Heart right ventricle (tissue), 16 donors: Measurements from ENCODE around the gene ZFAND3. TPM values are rescaled to one million over a fixed set of nuclear protein-coding genes. Genes with fewer than 3 reads are reported as not detected.
"Not testable (repeated sequence)": the region's sequence is repeated elsewhere in the genome, so short reads cannot be mapped to it uniquely, and the experiment has no call there.

Experiments used
- ATAC-seq, 8 donors: fragments of 200-7000 bp; cut with Tn5 transposase; one replicate each; pipeline ENCODE4 v1.9.1; 2020; ENCODE audit warnings: mild to moderate bottlenecking in 8 of 8, moderate library complexity in 8 of 8, moderate number of reproducible peaks in 1 of 8
- DNase-seq, 2 donors: peaks; one replicate each; pipeline ENCODE4 v3.0.0-alpha.2; 2020
- H3K27ac ChIP-seq, 10 donors: fragments of 200-600 bp; sonication (generic) in 2 of 10; one replicate each; pipeline versions ENCODE4 v1.5.0 to v1.8.0; 2020 to 2022; ENCODE audit warnings: mild to moderate bottlenecking in 3 of 10
- H3K27me3 ChIP-seq, 7 donors: fragments of 200-600 bp; one replicate each; pipeline ENCODE4 v1.8.0; 2021 to 2022; ENCODE audit warnings: mild to moderate bottlenecking in 2 of 7
- H3K36me3 ChIP-seq, 9 donors: fragments of 200-600 bp; sonication (generic) in 1 of 9; one replicate each; pipeline versions ENCODE4 v1.5.0 to v1.8.0; 2020 to 2022; ENCODE audit warnings: mild to moderate bottlenecking in 2 of 9
- H3K4me1 ChIP-seq, 9 donors: fragments of 200-600 bp; sonication (generic) in 1 of 9; one replicate each; pipeline versions ENCODE4 v1.5.0 to v1.8.0; 2020 to 2022; ENCODE audit warnings: mild to moderate bottlenecking in 4 of 9
- H3K4me3 ChIP-seq, 10 donors: fragments of 200-600 bp; sonication (generic) in 2 of 10; one replicate each; pipeline versions ENCODE4 v1.5.0 to v1.8.0; 2020 to 2022; ENCODE audit warnings: mild to moderate bottlenecking in 7 of 10, moderate library complexity in 2 of 10
- H3K9me3 ChIP-seq, 11 donors: fragments of 200-600 bp in 10 of 11; sonication (generic) in 2 of 11; one replicate each; pipeline versions ENCODE4 v1.5.0 to v1.8.0; 2013 to 2022; ENCODE audit warnings: mild to moderate bottlenecking in 2 of 11, control low read depth in 1 of 11, moderate library complexity in 1 of 11
- CTCF ChIP-seq, 9 donors: fragments of 200-600 bp; sonication (generic) in 2 of 9; IDR thresholded peaks; one replicate each; pipeline versions ENCODE4 v1.5.0 to v1.8.0; 2021 to 2022; ENCODE audit warnings: antibody characterized with exemption in 9 of 9, mild to moderate bottlenecking in 5 of 9, moderate library complexity in 1 of 9
- WGBS, 2 donors: extraction: QIAGEN DNeasy Blood & Tissue Kit; methylation state at CpG; one replicate each; pipeline ENCODE4 v1.1.7; 2013; ENCODE audit warnings: inconsistent platforms in 1 of 2; 5-methylcytosine and 5-hydroxymethylcytosine counted together
- intact Hi-C, 10 donors: fragments of 100-400 bp; cut with DNase I; formaldehyde crosslinking; loops; one replicate each; pipeline versions ENCODE4 v1.11.1 to v1.14.2; 2022
- polyA plus RNA-seq, 2 donors: library from polyadenylated mRNA; stranded (reverse); fragments of 200-250 nt; gene quantifications; one replicate each; pipeline ENCODE4 v1.2.3, GENCODE V29; 2013
- total RNA-seq, 10 donors: library from RNA; stranded (reverse); fragmentation: NEBNext Ultra II Directional in 3 of 10; extraction: Animal tissue kit (Norgen Biotek cat#: 25700) in 3 of 10; gene quantifications; one replicate each; pipeline versions ENCODE4 v1.2.1 to v1.2.4, GENCODE V29; 2021 to 2023
- donor health status: Arrhythmogenic right ventricular cardiomyopathy.
- donor health status: ischemic (EF 13 %, LVEDD 7.1; RV severe dilation, severe dysfunction).
- donor health status: healthy with polysubstance abuse.
- donor health status: DM: no; HTN: yes; CAD: no.
- donor health status: DM: no; HTN: no; CAD: no.
- donor health status: ischemic (EF 25% LVEDD 6.9; RV normal size, moderate dysfunction).
- donor health status: ischemic (EF 25% LVEDD 5.7; RV mildly dilated, moderate dysfunction).
- donor health status: healthy.
- donor health status: DM: yes; HTN: yes; CAD: no.
- donor health status: Ischemic cardiomyopathy.
- donor health status: ischemic (EF 35%, LVEDD 5.7; RV mildly dilated, moderate dysfunction).
- donor health status: nonischemic (EF 11% LVEDD 7.7; RV severe dilation, severe dysfunction).
- donor health status: DM: yes; HTN: yes; CAD: no.
- donor health status: PGD.
- donor health status: ischemic (EF 29% LVEDD 5.4; RV normal size, mild dysfunction).
- donor health status: nonischemic (EF 23%, LVEDD 6.1; RV moderate dilation, normal function).

The ZFAND3 gene
- total and polyA plus RNA-seq, 12 donors, result 24.4 to 123 (median 105) TPM

- WGBS, 2 donors, result 99% methylated on average over 4 of the region's 4 CpGs
- H3K4me3 ChIP-seq, result no peak overlapping the region
- no peak for ATAC-seq
- no peak for TF ChIP-seq CTCF (IDR thresholded peaks at IDR 0.05)
- intact Hi-C loops, result loop anchor here in 1 of 10 donors (10.0 kb wide), 1 partner anchor 106 kb away; no protein-coding TSS in a partner anchor
- peaks cover 0 to 37% (median 21%) of the 10 kb centered on the region in 9 donors for H3K4me1 ChIP-seq
- no peaks in the 10 kb centered on the region for H3K27me3 ChIP-seq
- H3K9me3 ChIP-seq, result peaks cover 0 to 7% (median 0%) of the 10 kb centered on the region in 11 donors
- no peak for DNase-seq
- H3K27ac ChIP-seq, result no peak overlapping the region
- H3K36me3 ChIP-seq, result peaks cover 0 to 7% (median 0%) of the 10 kb centered on the region in 9 donors
Observed at GRCh38 chr6:37960139-37960935, 140.8 kb downstream of the ZFAND3 start.

GRCh38 chr6:37962481-37963080 lies 143.1 kb downstream of the ZFAND3 start:
- peaks cover 0 to 11% (median 0%) of the 10 kb centered on the region in 11 donors for H3K9me3 ChIP-seq
- not testable (repeated sequence) for H3K27ac ChIP-seq, H3K4me3 ChIP-seq, ATAC-seq, H3K27me3 ChIP-seq, H3K36me3 ChIP-seq, DNase-seq
- peaks cover 0 to 15% (median 2%) of the 10 kb centered on the region in 9 donors for H3K4me1 ChIP-seq
- intact Hi-C loops, result loop anchor here in 1 of 10 donors (10.0 kb wide), 1 partner anchor 108 kb away; no protein-coding TSS in a partner anchor
- 98 to 99% methylated on average over 17 of the region's 17 CpGs for WGBS, 2 donors

GRCh38 chr6:37965964-37966676 lies 146.6 kb downstream of the ZFAND3 start:
- ATAC-seq (no peak), DNase-seq (no peak)
- H3K9me3 ChIP-seq, result peaks cover 0 to 11% (median 0%) of the 10 kb centered on the region in 11 donors
- peaks cover 0 to 14% (median under 1%) of the 10 kb centered on the region in 9 donors for H3K4me1 ChIP-seq
- H3K36me3 ChIP-seq, result peaks cover 0 to 7% (median 0%) of the 10 kb centered on the region in 9 donors
- intact Hi-C loops, result loop anchor here in 1 of 10 donors (10.0 kb wide), 1 partner anchor 111 kb away; no protein-coding TSS in a partner anchor
- H3K27me3 ChIP-seq, result no peaks in the 10 kb centered on the region
- H3K4me3 ChIP-seq, result no peak overlapping the region
- WGBS, 2 donors, result 98% methylated on average over 3 of the region's 3 CpGs
- H3K27ac ChIP-seq, result no peak overlapping the region
- no peak for TF ChIP-seq CTCF (IDR thresholded peaks at IDR 0.05)

- intact Hi-C loops, result loop anchor here in 1 of 10 donors (10.0 kb wide), 1 partner anchor 112 kb away; no protein-coding TSS in a partner anchor
- no peaks in the 10 kb centered on the region for H3K27me3 ChIP-seq
- TF ChIP-seq CTCF (IDR thresholded peaks at IDR 0.05), result no peak
- no peak for ATAC-seq
- peaks cover 0 to 7% (median 0%) of the 10 kb centered on the region in 9 donors for H3K36me3 ChIP-seq
- DNase-seq, result no peak
- H3K27ac ChIP-seq, result no peak overlapping the region
- H3K9me3 ChIP-seq, result peaks cover 0 to 11% (median 0%) of the 10 kb centered on the region in 11 donors
- no peak overlapping the region for H3K4me3 ChIP-seq
- peaks cover 0 to 21% (median 8%) of the 10 kb centered on the region in 9 donors for H3K4me1 ChIP-seq
- 73 to 80% methylated on average over 1 of the region's 1 CpG for WGBS, 2 donors
Observed at GRCh38 chr6:37966801-37967200, 147.3 kb downstream of the ZFAND3 start.
